DOHH2 (cell line): Measurements from ENCODE around the gene MMP24OS.

Experiments
- EZH2phosphoT487 ChIP-seq: fragments of 200-600 bp; sonication (generic); IDR thresholded peaks from 2 replicates; pipeline ENCODE4 v1.6.1; 2017; ENCODE audit warnings: borderline replicate concordance, mild to moderate bottlenecking, antibody characterized with exemption, low read length, moderate library complexity, mixed read lengths
- TF ChIP-seq, protein P1 (sequence below): fragments of 200-600 bp; sonication (generic); IDR thresholded peaks from one replicate; pipeline ENCODE4 v1.5.1; 2014; ENCODE audit warnings: antibody characterized with exemption, mild to moderate bottlenecking, low read depth, low read length; ENCODE audit not compliant: poor library complexity, severe bottlenecking

DNA sequence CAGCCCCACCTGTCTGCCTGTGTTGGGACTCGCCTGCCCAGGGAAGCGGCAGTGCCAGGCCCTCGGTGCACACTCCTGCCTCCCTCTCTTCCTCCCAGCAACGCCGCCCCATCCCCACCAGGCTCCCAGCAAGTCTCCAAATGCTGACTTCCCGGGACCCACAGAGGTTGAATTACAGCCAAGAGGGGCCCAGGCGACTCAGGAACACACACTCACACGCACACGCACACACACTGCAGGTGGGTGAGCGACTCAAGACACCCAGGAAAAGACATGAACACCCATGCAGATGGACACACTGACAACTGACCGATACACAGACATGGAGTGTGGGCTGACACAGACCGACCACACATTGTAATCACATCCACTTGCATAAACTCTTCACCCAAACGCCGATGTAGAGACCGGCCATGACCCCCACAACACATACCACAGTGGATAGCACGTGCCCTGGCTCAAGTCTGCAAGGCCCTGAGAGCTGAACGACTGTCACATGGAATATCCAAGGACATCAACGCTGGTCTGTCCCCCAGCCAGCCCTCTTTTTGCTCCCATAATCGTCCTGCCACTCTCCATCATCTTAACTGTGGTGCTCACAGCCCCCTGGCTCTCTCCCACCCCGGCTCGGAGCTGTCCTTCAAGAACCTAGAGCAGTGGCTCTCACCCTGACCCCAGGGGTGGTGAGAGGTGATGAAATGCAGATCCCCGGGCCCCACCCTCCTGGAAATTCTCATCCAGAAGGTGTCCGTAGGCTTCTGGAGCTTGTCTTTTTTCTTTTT, 14.8 kb upstream of the MMP24OS start:
- TF ChIP-seq, protein P1, sequence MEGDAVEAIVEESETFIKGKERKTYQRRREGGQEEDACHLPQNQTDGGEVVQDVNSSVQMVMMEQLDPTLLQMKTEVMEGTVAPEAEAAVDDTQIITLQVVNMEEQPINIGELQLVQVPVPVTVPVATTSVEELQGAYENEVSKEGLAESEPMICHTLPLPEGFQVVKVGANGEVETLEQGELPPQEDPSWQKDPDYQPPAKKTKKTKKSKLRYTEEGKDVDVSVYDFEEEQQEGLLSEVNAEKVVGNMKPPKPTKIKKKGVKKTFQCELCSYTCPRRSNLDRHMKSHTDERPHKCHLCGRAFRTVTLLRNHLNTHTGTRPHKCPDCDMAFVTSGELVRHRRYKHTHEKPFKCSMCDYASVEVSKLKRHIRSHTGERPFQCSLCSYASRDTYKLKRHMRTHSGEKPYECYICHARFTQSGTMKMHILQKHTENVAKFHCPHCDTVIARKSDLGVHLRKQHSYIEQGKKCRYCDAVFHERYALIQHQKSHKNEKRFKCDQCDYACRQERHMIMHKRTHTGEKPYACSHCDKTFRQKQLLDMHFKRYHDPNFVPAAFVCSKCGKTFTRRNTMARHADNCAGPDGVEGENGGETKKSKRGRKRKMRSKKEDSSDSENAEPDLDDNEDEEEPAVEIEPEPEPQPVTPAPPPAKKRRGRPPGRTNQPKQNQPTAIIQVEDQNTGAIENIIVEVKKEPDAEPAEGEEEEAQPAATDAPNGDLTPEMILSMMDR: no peak
- no peak for TF ChIP-seq EZH2phosphoT487
